GM18868 (cell line): ENCODE results near the gene GAS1.

Source experiments
- ATAC-seq: cut with Tn5 transposase; IDR thresholded peaks from one replicate; pipeline ENCODE4 v1.9.1; 2021; ENCODE audit warnings: mild to moderate bottlenecking, moderate library complexity; ENCODE audit not compliant: unreplicated experiment

GAS1 gene

DNA sequence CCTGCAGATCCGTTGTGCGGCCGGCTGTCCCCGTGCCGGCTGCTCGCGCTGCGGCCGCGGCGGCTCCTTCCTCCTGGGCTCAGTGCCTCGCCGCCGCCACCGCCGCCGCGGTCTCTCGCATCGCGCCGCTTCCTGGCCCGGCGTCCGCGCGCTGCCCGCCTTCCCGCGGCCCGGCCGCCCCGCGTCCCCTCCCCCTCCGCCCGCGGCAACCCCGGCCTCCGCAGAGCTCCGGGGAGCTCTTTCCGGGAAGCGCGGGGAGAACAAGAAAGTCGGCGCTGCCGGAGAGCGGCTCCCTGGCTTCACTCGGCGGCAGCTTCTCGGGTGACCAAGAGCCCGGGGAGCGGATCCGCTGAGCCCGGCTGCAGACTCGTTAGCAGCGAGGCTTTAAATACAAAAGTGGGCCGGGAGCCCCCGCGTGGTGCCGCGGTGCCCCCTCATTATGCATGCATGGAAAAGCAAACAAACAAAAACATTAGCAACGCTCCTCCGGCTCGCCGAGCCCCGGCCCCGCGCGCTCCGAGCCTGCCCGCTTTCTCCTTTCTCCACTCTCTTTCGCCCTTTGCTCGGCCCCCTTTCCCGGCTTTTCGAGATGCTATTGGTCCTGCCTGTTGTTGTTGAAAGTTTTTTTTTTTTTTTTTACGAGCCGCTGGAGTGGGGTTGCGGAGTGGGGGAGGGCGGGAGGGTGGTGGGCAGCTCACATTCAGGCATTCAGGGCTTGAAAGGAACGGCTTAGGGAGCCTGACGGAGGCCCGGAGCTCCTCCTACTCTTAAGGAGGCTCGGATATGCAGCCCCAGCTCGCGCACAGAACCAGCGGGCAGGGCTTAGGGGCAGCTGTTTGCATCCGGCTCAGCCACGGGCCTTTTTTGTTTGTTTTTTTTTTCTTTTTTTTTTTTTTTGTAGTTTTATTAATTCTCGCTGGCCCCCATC is at the start of gene GAS1:
TSS of gene GAS1 (minus strand) at position 361 of the 928 bp plus-strand sequence. CDS start 727 bp downstream, outside the sequence.
- peak; percentile 54 for ATAC-seq

DNA sequence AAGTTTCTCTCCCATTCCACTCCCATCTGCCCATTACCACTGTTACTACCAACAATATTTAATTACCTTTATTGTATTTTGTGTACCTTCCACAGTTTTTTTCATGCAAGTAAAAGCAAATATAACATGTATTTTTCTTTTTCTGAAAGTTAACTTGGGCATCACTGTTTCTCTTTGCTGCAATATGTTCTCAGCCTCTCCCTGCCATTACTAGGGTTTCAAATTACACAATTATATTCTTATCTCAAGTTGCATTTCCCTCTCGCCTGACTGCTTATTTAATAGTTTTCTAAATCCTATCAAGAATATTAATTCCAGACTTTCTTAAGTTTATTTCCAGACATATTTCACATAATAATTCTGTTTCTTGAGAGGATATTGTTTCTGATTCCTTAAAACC is 46.9 kb upstream of the GAS1 start:
- ATAC-seq = no peak

DNA sequence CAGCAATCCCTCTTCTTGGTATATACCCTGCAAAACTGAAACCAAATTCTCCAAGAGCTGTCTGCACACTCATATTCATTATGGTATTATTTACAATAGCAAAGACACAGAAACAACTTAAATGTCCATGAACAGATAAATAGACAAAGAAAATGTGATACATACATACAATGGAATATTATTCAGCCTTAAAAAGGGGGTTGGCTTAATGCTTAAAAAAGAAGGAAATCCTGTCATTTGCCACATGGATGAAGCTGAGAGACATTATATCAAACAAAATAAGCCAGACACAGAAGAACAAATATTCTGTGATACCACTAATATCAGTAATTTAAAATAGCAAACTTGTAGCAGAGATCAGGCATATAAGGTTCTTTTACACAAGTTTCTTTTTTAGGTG is 46.5 kb upstream of the GAS1 start:
- ATAC-seq = no peak

GRCh38 chr9:86991077-86991476 is 43.8 kb upstream of the GAS1 start:
- no peak for ATAC-seq

GRCh38 chr9:86990290-86990689 is 43.0 kb upstream of the GAS1 start:
- no peak for ATAC-seq

- no peak for ATAC-seq
Measured at GRCh38 chr9:86987900-86988299, 40.6 kb upstream of the GAS1 start.

- no peak for ATAC-seq
Measured at GRCh38 chr9:86985132-86985647, 37.9 kb upstream of the GAS1 start.

DNA sequence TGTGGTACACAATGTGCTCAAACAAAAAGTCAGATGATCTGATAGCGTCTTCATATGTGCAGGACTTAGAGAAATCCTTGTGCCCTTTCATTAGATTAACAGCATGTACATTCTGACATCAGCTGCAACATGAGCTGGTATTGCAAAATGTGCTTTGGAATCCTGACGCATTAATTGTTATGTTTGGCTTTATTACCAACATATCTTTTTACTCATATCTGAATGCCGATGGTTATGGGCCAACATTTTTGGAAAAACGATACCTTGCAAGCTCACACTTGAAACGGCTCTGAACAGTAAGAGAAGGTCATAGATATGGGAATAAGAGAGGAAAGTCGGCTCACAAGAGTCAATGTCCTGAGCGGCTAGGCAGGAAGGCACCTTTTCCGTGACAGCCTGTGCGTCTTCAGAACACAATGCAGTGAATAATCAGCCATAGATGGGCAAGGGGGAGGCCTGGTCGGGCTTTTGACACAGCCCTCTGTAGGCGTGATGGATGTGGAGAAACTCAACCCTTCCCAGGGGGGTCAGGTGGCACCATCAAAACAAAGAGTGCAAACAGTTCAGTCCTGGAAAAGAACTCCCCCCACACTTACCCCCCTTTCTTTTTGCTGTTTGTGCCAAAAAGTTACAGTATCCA is 36.4 kb upstream of the GAS1 start:
- ATAC-seq = no peak

DNA sequence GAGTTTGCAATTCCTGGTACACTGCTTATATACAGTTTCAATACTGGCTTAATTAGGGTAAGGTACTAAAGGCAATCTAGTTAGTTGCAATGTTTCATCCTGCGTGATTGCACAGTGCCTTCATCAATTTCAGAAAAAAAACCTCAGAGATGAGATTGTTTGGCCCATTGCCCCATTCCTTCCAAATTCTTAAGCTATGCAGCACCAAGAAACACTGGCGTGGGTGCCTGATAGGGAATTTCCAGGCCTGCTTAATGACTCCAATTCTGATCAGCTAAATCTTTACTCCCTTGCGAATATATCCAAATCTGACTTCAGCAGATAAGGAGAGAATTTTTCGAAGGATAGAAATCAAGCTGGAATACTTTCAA is 35.9 kb upstream of the GAS1 start:
- ATAC-seq = no peak

GRCh38 chr9:86980802-86981201 is 33.5 kb upstream of the GAS1 start:
- ATAC-seq = no peak

- no peak for ATAC-seq
Measured at GRCh38 chr9:86979657-86980056, 32.4 kb upstream of the GAS1 start.

GRCh38 chr9:86978922-86979474 is 31.7 kb upstream of the GAS1 start:
- ATAC-seq = no peak

GRCh38 chr9:86978413-86978812 is 31.1 kb upstream of the GAS1 start:
- ATAC-seq = no peak

- no peak for ATAC-seq
Measured at GRCh38 chr9:86977205-86977835, 30.0 kb upstream of the GAS1 start.

- ATAC-seq = no peak
Measured at GRCh38 chr9:86975606-86976005, 28.3 kb upstream of the GAS1 start.

- ATAC-seq = no peak
Measured at GRCh38 chr9:86975036-86975435, 27.7 kb upstream of the GAS1 start.

- no peak for ATAC-seq
Measured at GRCh38 chr9:86974421-86974820, 27.1 kb upstream of the GAS1 start.

- no peak for ATAC-seq
Measured at GRCh38 chr9:86971742-86972141, 24.4 kb upstream of the GAS1 start.

DNA sequence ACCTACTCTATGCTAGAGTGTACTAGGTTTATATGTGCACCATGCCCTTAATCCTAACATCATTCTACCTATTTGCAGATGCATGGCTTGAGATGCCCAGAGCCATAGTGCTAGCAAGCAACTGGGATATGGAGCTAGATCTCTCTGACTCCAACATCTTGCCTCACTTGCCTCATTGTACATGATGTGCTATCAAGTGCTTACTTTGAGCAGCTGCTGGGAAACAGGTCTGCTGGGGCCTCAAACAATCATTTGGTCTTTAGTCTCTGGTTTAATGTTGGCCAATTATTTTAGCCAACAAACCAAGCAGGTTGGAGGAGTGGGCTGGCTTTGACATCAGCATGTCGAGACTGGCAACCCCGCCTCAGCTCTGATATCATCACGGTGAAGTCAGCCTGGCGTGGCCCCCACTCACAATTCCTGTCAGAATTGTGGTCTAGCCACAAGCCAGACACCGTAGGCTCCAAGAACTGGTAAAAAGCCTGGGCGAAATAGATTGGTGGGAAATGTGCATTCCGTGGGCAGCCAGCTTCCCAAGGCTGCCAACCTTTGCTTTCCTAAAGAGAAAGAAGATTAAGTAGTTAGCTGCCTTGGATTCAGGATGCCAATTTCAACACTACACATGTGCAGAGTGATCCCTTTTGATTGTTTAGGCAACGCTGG is 21.1 kb upstream of the GAS1 start:
- no peak for ATAC-seq

DNA sequence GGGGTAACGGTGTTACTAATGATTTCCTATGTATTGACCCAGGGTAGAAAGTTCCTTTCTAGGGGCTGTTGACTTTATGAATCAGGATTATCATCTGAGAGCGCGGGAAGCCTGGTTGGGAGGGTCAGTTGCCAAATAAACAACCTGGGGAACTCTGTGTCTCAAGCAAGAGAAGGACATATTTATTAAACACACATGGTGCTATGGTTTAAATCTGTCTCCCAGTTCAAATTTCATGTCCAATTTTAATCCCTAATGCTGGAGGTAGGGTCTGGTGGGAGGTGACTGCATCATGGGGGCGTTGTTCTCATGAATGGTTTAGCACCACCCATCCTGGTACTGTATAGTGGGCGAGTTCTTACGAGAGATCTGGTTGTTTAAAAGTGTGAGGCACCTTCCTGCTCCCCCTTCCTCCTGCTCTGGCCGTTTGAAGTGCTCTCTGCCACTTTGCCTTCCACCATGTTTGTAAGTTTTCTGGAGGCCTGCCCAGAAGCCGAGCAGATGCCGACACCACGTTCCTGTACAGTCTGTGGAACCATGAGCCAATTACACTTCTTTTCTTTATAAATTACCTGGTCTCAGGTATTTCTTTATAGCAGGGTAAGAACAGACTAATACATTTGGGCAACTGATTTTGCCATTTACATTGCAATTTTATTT is 19.7 kb upstream of the GAS1 start:
- no peak for ATAC-seq
